Mucosa of descending colon (tissue), 3 donors: ENCODE measurements around the gene BRME1. TPM values are rescaled to one million over a fixed set of nuclear protein-coding genes. Genes with fewer than 3 reads are reported as not detected.

Experiments used
- ATAC-seq: fragments of 200-7000 bp; cut with Tn5 transposase; one replicate; pipeline ENCODE4 v1.9.1; 2020; ENCODE audit warnings: mild to moderate bottlenecking, moderate library complexity
- DNase-seq, 3 donors: peaks; one replicate each; pipeline ENCODE4 v3.0.0-alpha.2; 2020
- H3K36me3 ChIP-seq: fragments of 200-600 bp; one replicate; pipeline ENCODE4 v1.8.0; 2021; ENCODE audit warnings: low read depth, mild to moderate bottlenecking
- H3K4me1 ChIP-seq: fragments of 200-600 bp; one replicate; pipeline ENCODE4 v1.8.0; 2021; ENCODE audit warnings: low read depth, mild to moderate bottlenecking
- H3K4me3 ChIP-seq: fragments of 200-600 bp; one replicate; pipeline ENCODE4 v1.8.0; 2021; ENCODE audit warnings: mild to moderate bottlenecking
- H3K9me3 ChIP-seq: fragments of 200-600 bp; one replicate; pipeline ENCODE4 v1.8.0; 2021; ENCODE audit warnings: mild to moderate bottlenecking
- intact Hi-C, 2 donors: fragments of 100-400 bp; cut with DNase I in 1 of 2; cut with micrococcal nuclease in 1 of 2; formaldehyde crosslinking; loops; one replicate each; pipeline versions ENCODE4 v1.11.0 to v1.11.1; 2022; cut with DNase I, micrococcal nuclease
- total RNA-seq, 3 donors: library from RNA; stranded (reverse); fragmentation: NEBNext Ultra II Directional in 2 of 3; extraction: Animal tissue kit (Norgen Biotek cat#: 25700) in 2 of 3; gene quantifications; one replicate each; pipeline versions ENCODE4 v1.2.1 to v1.2.4, GENCODE V29; 2021 to 2023
- TF ChIP-seq, protein P1 (sequence below): fragments of 200-600 bp; IDR thresholded peaks from one replicate; pipeline ENCODE4 v1.8.0; 2022; ENCODE audit warnings: antibody characterized with exemption, mild to moderate bottlenecking
- donor health status: DM: no; HTN: no; CAD: no; lungs with moderate emphysema.
- donor health status: DM: no; HTN: no; CAD: no.
- donor health status: DM: no; HTN: yes; CAD: no.

BRME1 gene
- total RNA-seq, 3 donors from 2014 or later = 5.5 to 12.9 (median 10.8) TPM

GRCh38 chr19:13951799-13952153 lies 45.9 kb upstream of the BRME1 start:
- intact Hi-C loops = no loop called here
- DNase-seq (no peak), ATAC-seq (no peak)

GRCh38 chr19:13951043-13951442 lies 45.1 kb upstream of the BRME1 start:
- DNase-seq (no peak), ATAC-seq (no peak)
- Histone ChIP-seq H3K9me3 (no peaks in the 10 kb centered on the region), H3K36me3 (peaks cover 11% of the 10 kb centered on the region), H3K4me1 (peaks cover 17% of the 10 kb centered on the region), H3K4me3 (no peak overlapping the region)
- intact Hi-C loops = no loop called here
- TF ChIP-seq, protein P1, sequence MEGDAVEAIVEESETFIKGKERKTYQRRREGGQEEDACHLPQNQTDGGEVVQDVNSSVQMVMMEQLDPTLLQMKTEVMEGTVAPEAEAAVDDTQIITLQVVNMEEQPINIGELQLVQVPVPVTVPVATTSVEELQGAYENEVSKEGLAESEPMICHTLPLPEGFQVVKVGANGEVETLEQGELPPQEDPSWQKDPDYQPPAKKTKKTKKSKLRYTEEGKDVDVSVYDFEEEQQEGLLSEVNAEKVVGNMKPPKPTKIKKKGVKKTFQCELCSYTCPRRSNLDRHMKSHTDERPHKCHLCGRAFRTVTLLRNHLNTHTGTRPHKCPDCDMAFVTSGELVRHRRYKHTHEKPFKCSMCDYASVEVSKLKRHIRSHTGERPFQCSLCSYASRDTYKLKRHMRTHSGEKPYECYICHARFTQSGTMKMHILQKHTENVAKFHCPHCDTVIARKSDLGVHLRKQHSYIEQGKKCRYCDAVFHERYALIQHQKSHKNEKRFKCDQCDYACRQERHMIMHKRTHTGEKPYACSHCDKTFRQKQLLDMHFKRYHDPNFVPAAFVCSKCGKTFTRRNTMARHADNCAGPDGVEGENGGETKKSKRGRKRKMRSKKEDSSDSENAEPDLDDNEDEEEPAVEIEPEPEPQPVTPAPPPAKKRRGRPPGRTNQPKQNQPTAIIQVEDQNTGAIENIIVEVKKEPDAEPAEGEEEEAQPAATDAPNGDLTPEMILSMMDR = no peak

More at GRCh38 chr19:13951799-13952153, 45.9 kb upstream of the BRME1 start:
- H3K4me3 ChIP-seq = peak overlapping the region; percentile 66
- H3K4me1 ChIP-seq = peaks cover 17% of the 10 kb centered on the region
- no peaks in the 10 kb centered on the region for H3K9me3 ChIP-seq
- TF ChIP-seq, protein P1 = no peak
- peaks cover 16% of the 10 kb centered on the region for H3K36me3 ChIP-seq

DNA sequence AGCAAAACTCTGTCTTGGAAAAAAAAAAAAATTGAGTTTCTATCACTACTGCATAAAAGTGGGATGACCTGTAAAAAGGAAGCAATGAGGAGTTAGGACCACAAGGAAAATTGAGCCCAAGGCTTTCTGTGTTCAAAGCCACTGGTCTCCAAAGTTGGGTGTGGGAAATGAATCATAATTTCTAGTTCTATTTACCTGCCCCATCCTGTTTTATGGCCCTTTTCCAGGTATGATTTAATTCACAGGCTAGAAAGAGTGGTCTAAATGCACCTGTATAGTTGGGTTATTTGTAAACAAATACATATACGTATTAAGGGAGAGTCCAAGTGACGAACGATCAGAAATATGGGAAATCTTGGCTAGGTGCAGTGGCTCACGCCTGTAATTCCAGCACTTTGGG lies 40.5 kb upstream of the BRME1 start:
- intact Hi-C loops = no loop called here
- DNase-seq (no peak), ATAC-seq (no peak)
- no peaks in the 10 kb centered on the region for H3K36me3 ChIP-seq
- no peak overlapping the region for H3K4me3 ChIP-seq
- no peaks in the 10 kb centered on the region for H3K9me3 ChIP-seq
- no peaks in the 10 kb centered on the region for H3K4me1 ChIP-seq
- TF ChIP-seq, protein P1 = no peak

GRCh38 chr19:13942023-13942684 lies 36.2 kb upstream of the BRME1 start:
- Histone ChIP-seq H3K4me1 (no peaks in the 10 kb centered on the region), H3K4me3 (no peak overlapping the region), H3K36me3 (no peaks in the 10 kb centered on the region), H3K9me3 (no peaks in the 10 kb centered on the region)
- TF ChIP-seq, protein P1 = no peak
- no peak for DNase-seq
- ATAC-seq = peak; percentile 40
- intact Hi-C loops = no loop called here

DNA sequence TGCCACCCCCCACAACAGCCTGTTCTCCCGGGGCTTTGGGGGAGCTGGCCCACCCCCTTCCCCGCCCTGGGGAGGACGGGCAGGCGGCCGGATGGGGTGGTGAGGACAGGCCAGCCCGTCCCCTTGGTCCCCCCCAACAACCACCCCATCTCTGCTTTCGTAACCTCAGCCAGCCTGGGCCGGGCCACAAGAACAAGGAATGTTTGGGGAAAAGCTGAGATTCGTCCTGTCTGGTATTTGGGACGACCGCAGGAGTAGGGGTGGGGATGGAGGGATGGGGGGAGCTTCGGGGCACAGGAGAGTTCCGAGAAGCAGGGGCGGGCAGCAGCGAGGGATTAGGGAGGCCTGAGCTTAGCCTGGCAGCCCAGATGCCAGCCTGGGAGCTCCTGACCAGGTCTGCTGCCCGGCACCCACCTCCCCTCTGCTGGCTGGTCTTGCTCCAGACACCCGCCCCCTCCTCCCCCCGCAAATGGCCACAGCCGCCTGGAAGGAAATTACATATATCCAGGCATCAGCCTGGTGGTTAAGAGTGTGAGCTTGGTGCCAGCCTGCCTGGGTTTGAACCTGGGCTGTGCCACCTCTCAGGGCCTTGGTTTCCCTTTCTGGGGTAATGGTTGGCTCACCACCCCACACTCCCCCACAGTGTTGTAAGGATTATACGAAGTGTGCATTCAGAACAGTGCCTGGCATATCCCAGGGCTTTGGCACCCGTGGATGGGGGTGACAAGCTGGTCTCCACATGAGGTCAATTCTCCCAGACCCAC lies 32.6 kb upstream of the BRME1 start, which contains the start of gene PODNL1:
Gene PODNL1, minus strand, starts transcription at position 117 of the 764 bp plus-strand sequence. CDS start 236 bp downstream, outside the sequence.
- H3K9me3 ChIP-seq = no peaks in the 10 kb centered on the region
- peaks cover 4% of the 10 kb centered on the region for H3K4me1 ChIP-seq
- ATAC-seq = peak; percentile 19
- H3K4me3 ChIP-seq = no peak within 1 kb of the TSS
- intact Hi-C loops = no loop called here
- no peaks in the 10 kb centered on the region for H3K36me3 ChIP-seq
- TF ChIP-seq, protein P1 = no peak
- no peak for DNase-seq
